ENCODE measurements around the gene NUBP2. TPM values are rescaled to one million over a fixed set of nuclear protein-coding genes. Genes with fewer than 3 reads are reported as not detected.
A peak's percentile ranks its signal among the peaks of the same experiment; 100 is the strongest.

Gene NUBP2
- total and polyA plus RNA-seq, 8 donors, result 14.7 to 171 (median 67.7) TPM

DNA sequence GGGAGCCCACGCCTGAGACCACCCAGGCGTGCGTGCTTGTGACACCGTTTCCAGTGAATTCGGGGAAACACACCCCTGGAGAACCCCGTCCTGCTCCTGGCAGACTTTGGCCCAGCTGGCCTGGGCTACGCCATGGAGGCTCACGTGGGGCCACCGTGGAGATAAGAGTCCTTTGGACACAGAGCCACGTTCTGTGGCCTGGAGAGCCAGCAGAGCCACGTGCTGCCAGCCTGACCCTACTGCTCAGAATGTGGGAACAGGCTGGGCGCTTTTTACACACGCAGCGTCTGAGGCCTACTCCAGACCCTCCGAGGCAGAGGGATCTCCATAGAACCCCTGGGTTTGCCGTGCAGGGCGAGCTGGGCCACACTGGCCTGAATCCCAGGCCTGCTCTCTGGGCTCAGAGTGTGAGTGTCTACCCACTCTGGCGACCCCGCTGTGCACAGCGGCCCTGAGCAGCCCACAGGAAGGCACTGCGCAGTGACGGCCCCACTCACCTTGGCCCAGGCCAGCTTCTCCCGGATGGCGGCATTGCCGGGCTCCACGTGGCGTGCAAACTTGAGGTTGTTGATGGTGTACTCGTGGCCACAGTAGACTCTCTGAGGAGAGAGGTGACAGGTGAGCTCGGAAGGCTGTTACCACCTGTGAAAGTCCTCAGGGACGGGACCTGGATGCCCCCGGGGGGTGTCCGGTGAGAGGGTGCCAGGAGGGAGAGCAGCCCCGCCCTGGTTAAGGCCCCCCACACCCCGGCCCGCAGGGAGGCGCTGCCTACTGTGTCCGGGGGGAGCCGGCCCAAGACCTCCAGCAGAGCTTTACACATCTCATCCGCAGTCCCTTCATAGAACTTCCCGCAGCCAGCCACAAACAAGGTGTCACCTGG, 33.9 kb downstream of the NUBP2 start:
- Histone ChIP-seq H3K36me3 (peaks cover 29 to 82% (median 81%) of the 10 kb centered on the region in 4 donors), H3K4me1 (peaks cover 0 to 15% (median 11%) of the 10 kb centered on the region in 4 donors), H3K27me3 (no peaks in the 10 kb centered on the region), H3K27ac (no peak overlapping the region), H3K9me3 (no peaks in the 10 kb centered on the region), H3K4me3 (no peak overlapping the region)
- TF ChIP-seq POLR2AphosphoS5 (IDR thresholded peaks at IDR 0.05), result no peak
- no peak for TF ChIP-seq EP300 (IDR thresholded peaks at IDR 0.05)
- TF ChIP-seq, protein P1, sequence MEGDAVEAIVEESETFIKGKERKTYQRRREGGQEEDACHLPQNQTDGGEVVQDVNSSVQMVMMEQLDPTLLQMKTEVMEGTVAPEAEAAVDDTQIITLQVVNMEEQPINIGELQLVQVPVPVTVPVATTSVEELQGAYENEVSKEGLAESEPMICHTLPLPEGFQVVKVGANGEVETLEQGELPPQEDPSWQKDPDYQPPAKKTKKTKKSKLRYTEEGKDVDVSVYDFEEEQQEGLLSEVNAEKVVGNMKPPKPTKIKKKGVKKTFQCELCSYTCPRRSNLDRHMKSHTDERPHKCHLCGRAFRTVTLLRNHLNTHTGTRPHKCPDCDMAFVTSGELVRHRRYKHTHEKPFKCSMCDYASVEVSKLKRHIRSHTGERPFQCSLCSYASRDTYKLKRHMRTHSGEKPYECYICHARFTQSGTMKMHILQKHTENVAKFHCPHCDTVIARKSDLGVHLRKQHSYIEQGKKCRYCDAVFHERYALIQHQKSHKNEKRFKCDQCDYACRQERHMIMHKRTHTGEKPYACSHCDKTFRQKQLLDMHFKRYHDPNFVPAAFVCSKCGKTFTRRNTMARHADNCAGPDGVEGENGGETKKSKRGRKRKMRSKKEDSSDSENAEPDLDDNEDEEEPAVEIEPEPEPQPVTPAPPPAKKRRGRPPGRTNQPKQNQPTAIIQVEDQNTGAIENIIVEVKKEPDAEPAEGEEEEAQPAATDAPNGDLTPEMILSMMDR (IDR thresholded peaks at IDR 0.05), result no peak
- no peak for TF ChIP-seq POLR2A (IDR thresholded peaks at IDR 0.05)
- DNase-seq, result no peak
- intact Hi-C loops (cut with DNase I; ENCODE audit: low total_unique reads), result no loop called here
- WGBS, 5 donors, result 83 to 96% (median 90%) methylated on average over 17 to 40 of the region's 40 CpGs

DNA sequence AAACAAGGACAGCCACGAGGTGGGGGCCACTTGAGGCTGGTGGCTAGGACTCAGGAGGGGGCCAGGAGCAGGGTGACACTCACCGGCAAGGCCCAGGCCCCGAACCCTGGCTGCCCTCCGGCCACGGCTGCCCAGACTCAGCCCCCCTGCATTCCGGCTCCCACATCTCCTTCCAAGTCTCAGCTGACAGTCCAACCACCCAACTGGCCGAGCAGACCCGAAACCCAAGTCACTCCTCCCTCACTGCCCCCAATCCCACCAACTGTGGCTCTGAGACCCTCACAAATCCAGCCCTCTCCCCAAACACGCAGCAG, 34.5 kb downstream of the NUBP2 start:
- DNase-seq, result no peak
- Histone ChIP-seq H3K4me3 (no peak overlapping the region), H3K36me3 (peaks cover 29 to 88% (median 87%) of the 10 kb centered on the region in 4 donors), H3K4me1 (peaks cover 0 to 12% (median 10%) of the 10 kb centered on the region in 4 donors), H3K27ac (no peak overlapping the region), H3K27me3 (no peaks in the 10 kb centered on the region), H3K9me3 (no peaks in the 10 kb centered on the region)
- TF ChIP-seq, protein P1 (IDR thresholded peaks at IDR 0.05), result no peak
- intact Hi-C loops (cut with DNase I; ENCODE audit: low total_unique reads), result no loop called here
- WGBS, 5 donors, result 80 to 97% (median 93%) methylated on average over 6 to 9 of the region's 9 CpGs

DNA sequence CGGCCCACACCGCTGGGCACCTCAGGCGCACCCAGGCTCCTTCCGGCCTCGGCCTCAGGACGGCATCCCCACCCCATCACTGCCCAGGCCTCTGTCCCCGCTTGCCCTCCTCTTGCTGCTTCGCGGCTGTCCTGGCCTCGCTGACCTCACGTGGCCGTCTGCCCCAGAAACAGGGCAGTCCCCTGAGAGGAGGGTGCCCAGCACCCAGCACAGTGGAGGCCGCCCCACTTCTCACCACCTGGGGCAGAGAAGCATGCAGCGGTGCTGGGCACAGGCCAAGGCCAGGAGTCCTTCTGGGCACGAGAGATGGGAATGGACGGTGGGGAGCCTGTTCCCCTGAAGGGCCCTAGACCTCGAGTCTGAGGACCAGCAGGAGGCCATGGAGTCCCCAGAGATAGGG, 35.0 kb downstream of the NUBP2 start:
- Histone ChIP-seq H3K4me1 (peaks cover 0 to 8% (median 6%) of the 10 kb centered on the region in 4 donors), H3K27me3 (no peaks in the 10 kb centered on the region), H3K9me3 (no peaks in the 10 kb centered on the region), H3K27ac (no peak overlapping the region), H3K36me3 (peaks cover 29 to 93% (median 91%) of the 10 kb centered on the region in 4 donors), H3K4me3 (no peak overlapping the region)
- no peak for DNase-seq
- WGBS, 5 donors, result 91 to 95% (median 92%) methylated on average over 14 to 17 of the region's 17 CpGs
- TF ChIP-seq POLR2A (IDR thresholded peaks at IDR 0.05), result no peak
- TF ChIP-seq EP300 (IDR thresholded peaks at IDR 0.05), result no peak
- TF ChIP-seq POLR2AphosphoS5 (IDR thresholded peaks at IDR 0.05), result no peak
- TF ChIP-seq, protein P1 (IDR thresholded peaks at IDR 0.05), result no peak
- intact Hi-C loops (cut with DNase I; ENCODE audit: low total_unique reads), result no loop called here

DNA sequence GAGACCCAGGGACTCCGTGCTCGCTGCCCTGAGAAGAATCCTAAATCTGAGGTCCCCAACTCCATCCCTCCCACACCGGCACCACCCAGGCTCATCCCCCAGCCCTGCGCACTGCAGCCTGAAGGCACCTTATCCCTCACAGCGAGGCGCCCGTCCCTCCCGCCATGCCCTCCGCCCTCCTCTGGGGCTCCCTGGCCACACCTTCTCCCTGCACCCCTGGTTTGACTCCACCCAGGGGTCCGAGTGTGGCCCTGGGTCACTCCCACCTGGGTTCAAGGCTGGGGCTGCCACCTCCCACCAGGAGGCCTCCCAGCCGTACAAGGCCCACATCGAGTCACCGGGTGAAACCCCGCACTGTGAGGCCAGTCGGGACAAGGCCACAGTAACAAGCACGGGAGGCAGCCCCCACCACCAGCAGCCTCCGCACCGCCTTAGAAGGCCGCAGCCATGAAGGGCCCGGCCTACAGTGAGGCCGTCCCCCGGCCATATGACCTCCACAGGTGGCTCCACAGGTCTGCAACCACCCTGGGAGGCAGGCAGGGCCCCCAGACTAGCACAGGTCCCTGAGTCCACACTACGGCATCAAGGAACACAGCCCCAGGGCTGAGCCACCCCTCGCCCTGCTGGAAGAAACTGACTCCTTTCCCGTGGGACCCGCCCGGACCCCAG, 35.6 kb downstream of the NUBP2 start:
- Histone ChIP-seq H3K9me3 (no peaks in the 10 kb centered on the region), H3K36me3 (peaks cover 29 to 96% (median 93%) of the 10 kb centered on the region in 4 donors), H3K4me3 (no peak overlapping the region), H3K27me3 (no peaks in the 10 kb centered on the region), H3K4me1 (peaks cover 0 to 4% (median 0%) of the 10 kb centered on the region in 4 donors), H3K27ac (no peak overlapping the region)
- WGBS, 5 donors, result 92 to 96% (median 94%) methylated on average over 13 to 27 of the region's 27 CpGs
- DNase-seq, result no peak
- TF ChIP-seq POLR2A (IDR thresholded peaks at IDR 0.05) (peak in 1 of 4 donors; percentile 10), EP300 (IDR thresholded peaks at IDR 0.05) (no peak)
- intact Hi-C loops (cut with DNase I; ENCODE audit: low total_unique reads), result no loop called here
